Islet precursor cell (in vitro differentiated cells): Measurements from ENCODE around the gene FMC1.
"Not testable (repeated sequence)": the region's sequence is repeated elsewhere in the genome, so short reads cannot be mapped to it uniquely, and the experiment has no call there.

Experiments
- DNase-seq: peaks from one replicate; pipeline ENCODE4 v3.0.0-alpha.2; 2018

FMC1 gene

GRCh38 chr7:139341776-139342226 is 664 bp downstream of the FMC1 start:
- DNase-seq, result no peak

- DNase-seq, result no peak
These were observed 3.9 kb downstream of the FMC1 start for GRCh38 chr7:139345042-139345441.

- DNase-seq, result no peak
These were observed 9.9 kb downstream of the FMC1 start for GRCh38 chr7:139351027-139351426.

- no peak for DNase-seq
These were observed 13.6 kb downstream of the FMC1 start for GRCh38 chr7:139354729-139355128.

- no peak for DNase-seq
These were observed 14.2 kb downstream of the FMC1 start for GRCh38 chr7:139355320-139355719.

- DNase-seq, result not testable (repeated sequence)
These were observed 16.8 kb downstream of the FMC1 start for GRCh38 chr7:139357729-139358506.

GRCh38 chr7:139358541-139359365 is 17.6 kb downstream of the FMC1 start:
- DNase-seq, result peak; percentile 59

- peak; percentile 100 for DNase-seq
These were observed 18.5 kb downstream of the FMC1 start, which contains the start of gene LUC7L2 for GRCh38 chr7:139359366-139360209. TSS of gene LUC7L2 (plus strand) at chr7:139359894. CDS start at chr7:139360262, 368 bp downstream.

- DNase-seq, result peak; percentile 99
These were observed 19.2 kb downstream of the FMC1 start for GRCh38 chr7:139360210-139360947.

GRCh38 chr7:139360948-139361307 is 19.8 kb downstream of the FMC1 start:
- DNase-seq, result no peak

- no peak for DNase-seq
These were observed 20.4 kb downstream of the FMC1 start for GRCh38 chr7:139361523-139361922.

- no peak for DNase-seq
These were observed 21.2 kb downstream of the FMC1 start for GRCh38 chr7:139362302-139362701.

GRCh38 chr7:139362981-139363380 is 21.8 kb downstream of the FMC1 start:
- DNase-seq, result no peak

GRCh38 chr7:139365336-139365735 is 24.2 kb downstream of the FMC1 start:
- DNase-seq, result no peak

GRCh38 chr7:139366400-139366799 is 25.3 kb downstream of the FMC1 start:
- DNase-seq, result no peak

GRCh38 chr7:139367438-139368155 is 26.5 kb downstream of the FMC1 start:
- no peak for DNase-seq

GRCh38 chr7:139370301-139370942 is 29.3 kb downstream of the FMC1 start:
- DNase-seq, result no peak

- no peak for DNase-seq
These were observed 29.8 kb downstream of the FMC1 start for GRCh38 chr7:139370943-139371313.

- DNase-seq, result no peak
These were observed 33.1 kb downstream of the FMC1 start for GRCh38 chr7:139374246-139374645.

GRCh38 chr7:139382439-139382838 is 41.3 kb downstream of the FMC1 start:
- no peak for DNase-seq

- no peak for DNase-seq
These were observed 43.5 kb downstream of the FMC1 start for GRCh38 chr7:139384611-139385010.
